Measurements from ENCODE around the gene STK38L.

GRCh38 chr12:27319848-27320247, 75.8 kb downstream of the STK38L start:
- TF ChIP-seq, protein P1, sequence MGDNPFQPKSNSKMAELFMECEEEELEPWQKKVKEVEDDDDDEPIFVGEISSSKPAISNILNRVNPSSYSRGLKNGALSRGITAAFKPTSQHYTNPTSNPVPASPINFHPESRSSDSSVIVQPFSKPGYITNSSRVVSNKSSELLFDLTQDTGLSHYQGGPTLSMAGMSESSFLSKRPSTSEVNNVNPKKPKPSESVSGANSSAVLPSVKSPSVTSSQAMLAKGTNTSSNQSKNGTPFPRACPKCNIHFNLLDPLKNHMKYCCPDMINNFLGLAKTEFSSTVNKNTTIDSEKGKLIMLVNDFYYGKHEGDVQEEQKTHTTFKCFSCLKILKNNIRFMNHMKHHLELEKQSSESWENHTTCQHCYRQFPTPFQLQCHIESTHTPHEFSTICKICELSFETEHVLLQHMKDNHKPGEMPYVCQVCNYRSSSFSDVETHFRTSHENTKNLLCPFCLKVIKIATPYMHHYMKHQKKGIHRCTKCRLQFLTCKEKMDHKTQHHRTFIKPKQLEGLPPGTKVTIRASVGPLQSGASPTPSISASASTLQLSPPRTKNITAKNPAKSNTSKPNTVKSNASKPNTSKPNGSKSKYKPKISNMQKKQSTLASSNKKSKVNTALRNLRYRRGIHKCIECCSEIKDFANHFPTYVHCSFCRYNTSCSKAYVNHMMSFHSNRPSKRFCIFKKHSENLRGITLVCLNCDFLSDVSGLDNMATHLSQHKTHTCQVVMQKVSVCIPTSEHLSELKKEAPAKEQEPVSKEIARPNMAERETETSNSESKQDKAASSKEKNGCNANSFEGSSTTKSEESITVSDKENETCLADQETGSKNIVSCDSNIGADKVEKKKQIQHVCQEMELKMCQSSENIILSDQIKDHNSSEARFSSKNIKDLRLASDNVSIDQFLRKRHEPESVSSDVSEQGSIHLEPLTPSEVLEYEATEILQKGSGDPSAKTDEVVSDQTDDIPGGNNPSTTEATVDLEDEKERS (tag by site-specific recombination; IDR thresholded peaks at IDR 0.05), result no peak
- TF ChIP-seq, protein P2, sequence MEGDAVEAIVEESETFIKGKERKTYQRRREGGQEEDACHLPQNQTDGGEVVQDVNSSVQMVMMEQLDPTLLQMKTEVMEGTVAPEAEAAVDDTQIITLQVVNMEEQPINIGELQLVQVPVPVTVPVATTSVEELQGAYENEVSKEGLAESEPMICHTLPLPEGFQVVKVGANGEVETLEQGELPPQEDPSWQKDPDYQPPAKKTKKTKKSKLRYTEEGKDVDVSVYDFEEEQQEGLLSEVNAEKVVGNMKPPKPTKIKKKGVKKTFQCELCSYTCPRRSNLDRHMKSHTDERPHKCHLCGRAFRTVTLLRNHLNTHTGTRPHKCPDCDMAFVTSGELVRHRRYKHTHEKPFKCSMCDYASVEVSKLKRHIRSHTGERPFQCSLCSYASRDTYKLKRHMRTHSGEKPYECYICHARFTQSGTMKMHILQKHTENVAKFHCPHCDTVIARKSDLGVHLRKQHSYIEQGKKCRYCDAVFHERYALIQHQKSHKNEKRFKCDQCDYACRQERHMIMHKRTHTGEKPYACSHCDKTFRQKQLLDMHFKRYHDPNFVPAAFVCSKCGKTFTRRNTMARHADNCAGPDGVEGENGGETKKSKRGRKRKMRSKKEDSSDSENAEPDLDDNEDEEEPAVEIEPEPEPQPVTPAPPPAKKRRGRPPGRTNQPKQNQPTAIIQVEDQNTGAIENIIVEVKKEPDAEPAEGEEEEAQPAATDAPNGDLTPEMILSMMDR (tag by site-specific recombination; IDR thresholded peaks at IDR 0.05), result no peak
- no peak for TF ChIP-seq ATF2 (tag by site-specific recombination; IDR thresholded peaks at IDR 0.05; ENCODE audit: low read depth)
